GM19043 (cell line): Measurements from ENCODE around the gene MAP2K3.

Experiments
- ATAC-seq: cut with Tn5 transposase; IDR thresholded peaks from one replicate; pipeline ENCODE4 v1.9.1; 2021; ENCODE audit warnings: low read depth; ENCODE audit not compliant: unreplicated experiment

Gene MAP2K3

DNA sequence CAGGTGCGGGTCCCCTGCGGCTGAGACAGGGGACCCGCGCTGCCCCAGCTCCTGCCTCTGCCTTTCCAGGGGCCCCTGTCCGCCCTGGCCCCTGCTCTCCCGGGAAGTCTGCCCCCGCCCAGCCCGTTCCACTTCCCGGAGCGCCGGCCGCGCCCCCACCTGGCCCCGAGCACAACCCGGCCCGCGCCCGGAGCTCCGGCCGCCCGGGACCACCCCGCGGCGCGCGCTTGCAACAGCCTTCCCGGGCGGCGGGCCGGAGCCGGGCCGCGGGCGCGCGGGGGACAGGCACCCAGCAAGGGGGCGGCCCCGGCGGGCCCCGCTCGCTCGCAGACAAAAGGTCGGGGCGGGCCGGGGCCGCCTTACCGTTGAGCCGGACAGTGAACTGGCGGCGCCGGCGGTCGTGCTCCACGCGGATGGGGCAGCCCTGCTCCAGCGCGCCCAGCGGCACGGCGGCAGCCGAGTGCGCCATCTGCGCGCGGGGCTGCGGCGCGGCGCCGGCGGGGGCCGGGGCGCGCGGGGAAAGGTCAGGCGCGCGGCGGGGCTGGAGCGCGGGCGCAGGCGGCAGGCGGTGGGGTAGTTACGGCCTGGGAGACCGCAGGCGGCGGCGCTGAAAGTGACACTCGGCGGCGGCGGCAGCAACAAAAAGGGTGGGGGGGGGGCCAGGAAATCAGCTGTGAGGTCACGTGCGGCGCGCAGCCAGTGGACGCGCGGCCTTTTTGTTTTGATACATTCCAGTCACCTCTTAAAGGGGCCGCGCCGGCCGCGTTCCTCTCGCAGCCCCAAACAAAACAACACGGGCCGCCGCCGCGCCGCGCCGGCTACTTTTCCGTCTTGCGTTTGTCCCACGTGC lies 31.5 kb upstream of the MAP2K3 start, which contains the start of gene NATD1:
Gene NATD1, minus strand, starts transcription at position 615 of the 850 bp plus-strand sequence. Its CDS starts 146 bp downstream, at position 469.
- peak; percentile 75 for ATAC-seq

DNA sequence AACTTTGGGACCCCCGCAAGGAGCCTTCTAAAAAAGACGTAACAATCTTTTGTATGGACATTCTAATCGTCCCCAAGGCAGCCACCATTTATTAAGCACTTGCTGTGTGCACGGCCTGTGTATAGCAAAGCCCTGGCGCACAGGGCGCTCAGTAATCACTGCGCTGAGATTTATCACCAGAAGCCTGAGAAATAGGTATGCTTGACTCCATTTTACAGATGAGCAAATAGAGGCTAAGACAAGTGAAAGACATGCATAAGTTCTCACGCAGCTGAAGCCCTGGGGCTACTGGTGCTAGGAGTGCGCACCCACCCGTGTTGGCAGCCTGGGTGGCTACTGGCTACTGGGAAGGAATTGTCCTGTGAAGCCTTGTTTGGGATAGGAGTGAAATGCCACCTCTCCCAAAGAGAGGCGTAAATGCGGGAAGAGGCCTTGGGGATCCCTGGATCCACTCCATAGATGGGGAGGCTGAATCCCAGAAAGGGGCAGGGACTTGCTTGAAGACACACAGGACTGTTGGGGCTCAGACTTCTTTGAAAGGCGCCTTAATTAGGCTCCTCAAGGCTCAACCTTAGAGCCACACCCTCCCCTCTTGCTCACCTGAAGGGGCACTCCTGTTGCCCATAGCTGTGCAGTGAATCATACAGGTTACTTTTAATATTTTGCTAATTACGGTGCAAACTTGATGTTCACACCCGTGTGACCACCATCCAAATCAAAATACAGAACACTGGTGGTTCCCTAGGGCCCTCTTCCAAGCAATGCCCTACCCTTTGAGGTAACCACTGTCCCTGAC lies 30.7 kb upstream of the MAP2K3 start:
- ATAC-seq: no peak

DNA sequence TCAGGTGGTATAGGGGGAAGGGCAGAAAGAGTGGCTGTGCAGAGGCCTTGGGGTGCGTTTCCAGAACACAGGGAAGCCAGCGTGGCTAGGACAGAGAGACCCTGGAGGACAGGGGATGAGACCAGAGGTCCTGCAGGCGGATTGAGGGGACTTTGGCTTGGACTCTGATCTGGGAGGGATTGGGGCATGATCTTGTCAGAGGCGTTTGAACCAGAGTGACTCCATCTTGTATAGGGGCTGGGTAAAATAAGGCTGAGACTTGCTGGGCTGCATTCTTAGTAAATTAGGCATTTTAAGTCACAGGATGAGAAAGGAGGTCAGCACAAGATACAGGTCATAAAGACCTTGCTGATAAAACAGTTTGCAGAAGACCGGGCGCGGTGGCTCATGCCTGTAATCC lies 25.9 kb upstream of the MAP2K3 start:
- ATAC-seq: no peak

DNA sequence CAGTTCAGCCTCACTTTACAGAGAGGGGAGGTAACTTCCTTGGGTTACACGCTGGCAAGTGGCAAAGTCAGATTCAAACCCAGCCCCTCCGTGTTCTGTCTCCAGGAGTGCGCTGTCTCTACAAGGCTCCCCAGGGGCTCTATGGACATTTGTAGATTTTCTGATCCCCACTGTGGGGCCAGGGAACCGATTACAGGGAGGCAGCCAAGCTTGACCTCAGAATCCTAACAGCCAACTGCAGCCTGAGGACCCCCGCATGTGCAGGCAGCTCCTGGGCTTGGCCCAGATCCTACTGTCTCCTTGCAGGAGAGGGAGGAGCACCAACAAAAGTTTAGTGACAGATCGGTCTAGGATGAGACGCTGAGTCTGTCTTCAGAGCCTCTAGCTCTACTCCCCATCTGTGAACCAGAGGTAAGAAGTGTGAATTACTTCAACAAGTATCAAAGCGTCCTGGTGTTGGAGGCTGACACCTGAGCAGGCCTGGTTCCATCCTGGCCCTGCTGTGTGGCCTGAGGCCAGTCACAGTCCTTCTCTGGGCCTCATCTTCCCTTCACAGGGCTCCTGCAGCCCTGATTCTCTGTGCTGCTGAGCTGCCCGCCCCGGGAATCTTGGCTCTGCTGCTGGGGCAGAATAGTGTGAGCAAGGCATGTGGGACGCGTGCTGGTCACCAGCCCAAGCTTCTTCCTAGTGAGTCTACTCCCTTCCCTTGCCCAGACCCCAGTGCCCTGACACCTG lies 22.1 kb upstream of the MAP2K3 start:
- ATAC-seq: no peak

DNA sequence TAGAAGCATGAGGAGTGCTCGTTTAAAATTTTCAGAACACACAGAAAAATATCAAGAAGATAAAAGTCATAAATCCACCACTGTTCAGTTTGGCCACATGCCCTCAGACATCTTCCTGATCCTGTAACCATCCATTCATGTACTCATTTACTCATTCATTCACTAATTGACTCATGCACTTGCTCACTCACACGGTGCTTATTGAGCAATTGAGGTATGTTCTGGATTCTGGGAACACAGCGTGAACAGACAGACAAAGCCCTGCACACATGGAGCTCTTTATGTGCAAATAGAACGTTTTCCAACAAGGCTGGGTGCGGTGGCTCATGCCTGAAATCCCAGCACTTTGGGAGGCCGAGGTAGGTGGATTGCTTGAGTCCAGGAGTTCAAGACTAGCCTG lies 21.1 kb upstream of the MAP2K3 start:
- ATAC-seq: no peak

DNA sequence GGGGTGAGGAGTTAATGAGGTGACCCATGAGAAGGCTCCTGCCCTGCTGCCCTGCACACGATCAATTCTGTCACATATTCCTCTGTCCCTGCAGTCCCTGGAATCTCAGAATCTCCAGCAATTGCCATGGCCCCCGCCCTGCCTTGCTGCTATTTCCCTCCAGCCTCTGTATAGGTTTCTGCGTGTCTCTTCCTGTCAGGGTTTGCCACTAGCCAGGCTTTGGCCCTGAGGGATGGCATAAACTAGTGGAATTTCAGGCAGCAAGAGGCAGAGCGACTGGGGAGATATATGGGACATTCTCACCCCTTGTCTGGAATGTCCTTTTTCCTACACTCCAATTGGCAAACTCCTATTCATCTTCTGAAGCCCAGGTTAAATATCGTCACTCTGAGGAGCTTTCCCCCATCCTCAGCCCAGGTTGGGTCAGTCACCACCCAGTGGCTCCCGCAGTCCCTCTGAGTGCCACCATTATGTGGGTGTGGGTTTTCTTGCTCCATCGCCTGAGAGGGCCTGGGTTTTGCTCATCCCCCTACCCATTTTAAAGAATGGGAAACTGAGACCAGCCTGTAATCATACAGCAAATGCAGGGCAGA lies 15.8 kb upstream of the MAP2K3 start:
- no peak for ATAC-seq

DNA sequence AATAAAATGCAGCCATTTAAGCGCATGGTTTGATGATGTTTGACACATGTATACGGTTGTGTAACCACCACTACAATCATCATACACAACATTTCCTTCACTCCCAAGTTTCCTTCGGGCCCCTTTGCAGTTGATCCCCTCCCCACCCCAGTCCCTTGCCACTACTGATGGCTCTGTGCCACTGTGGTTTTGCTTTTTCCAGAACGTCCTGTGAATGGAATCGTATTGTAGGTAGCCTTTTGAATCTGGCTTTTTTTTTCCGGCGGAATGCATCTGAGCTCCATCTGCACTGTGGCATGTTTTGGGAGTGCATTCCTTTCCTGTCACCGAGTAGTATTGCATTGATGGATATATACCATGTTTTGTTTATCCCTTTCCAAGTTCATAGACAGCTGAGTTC lies 15.1 kb upstream of the MAP2K3 start:
- no peak for ATAC-seq

DNA sequence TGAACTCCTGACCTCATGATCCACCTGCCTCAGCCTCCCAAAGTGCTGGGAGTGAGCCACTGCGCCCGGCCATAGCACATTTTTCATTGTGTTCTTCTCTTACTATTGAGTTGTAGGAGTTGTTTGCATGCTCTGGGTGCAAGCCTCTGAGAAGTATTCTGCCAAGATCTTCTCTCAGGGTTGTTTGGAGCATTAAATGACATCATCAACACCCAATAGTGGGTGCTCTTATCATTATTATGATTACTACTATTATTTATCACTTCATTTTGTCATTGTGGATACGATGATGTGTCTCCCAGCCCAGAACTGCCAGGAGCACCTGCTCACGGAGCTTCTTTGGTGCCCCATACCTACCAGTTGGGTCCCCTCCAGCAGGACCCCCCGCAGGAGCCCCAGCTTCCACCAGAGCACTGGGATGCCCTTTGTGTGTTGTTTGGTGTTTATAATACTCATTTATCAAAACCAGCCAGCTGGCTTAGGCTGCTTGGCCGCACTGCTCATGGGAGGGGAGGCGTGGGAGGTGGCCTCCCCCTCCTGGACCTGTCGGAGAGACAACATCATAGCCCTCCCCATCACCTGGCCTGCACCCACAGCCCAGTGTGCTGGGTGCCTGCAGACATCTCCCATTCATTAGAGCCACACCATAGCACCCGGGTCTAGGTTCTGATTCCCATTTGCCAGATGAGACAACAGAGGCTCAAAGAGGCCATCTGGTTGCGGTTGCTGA lies 12.9 kb upstream of the MAP2K3 start:
- ATAC-seq: no peak

DNA sequence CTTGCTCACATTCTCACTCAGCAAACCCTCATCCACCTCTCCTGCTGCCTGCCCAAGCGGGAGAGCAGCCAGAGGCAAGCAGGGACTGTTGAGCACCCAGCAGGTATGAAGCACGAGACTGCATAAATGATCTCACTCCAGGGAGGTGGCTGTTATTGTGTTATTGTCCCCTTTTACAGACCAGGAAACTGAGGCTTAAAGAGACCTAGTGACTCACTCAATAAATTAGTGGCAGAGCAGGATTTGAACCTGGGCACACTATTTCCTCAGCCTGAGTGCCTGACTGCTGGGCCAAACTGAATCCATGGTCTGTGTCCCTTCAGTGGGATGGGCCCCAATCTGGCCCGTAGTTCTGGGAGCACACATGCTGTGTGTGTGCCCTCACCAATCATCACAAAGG lies 12.3 kb upstream of the MAP2K3 start:
- ATAC-seq: no peak

DNA sequence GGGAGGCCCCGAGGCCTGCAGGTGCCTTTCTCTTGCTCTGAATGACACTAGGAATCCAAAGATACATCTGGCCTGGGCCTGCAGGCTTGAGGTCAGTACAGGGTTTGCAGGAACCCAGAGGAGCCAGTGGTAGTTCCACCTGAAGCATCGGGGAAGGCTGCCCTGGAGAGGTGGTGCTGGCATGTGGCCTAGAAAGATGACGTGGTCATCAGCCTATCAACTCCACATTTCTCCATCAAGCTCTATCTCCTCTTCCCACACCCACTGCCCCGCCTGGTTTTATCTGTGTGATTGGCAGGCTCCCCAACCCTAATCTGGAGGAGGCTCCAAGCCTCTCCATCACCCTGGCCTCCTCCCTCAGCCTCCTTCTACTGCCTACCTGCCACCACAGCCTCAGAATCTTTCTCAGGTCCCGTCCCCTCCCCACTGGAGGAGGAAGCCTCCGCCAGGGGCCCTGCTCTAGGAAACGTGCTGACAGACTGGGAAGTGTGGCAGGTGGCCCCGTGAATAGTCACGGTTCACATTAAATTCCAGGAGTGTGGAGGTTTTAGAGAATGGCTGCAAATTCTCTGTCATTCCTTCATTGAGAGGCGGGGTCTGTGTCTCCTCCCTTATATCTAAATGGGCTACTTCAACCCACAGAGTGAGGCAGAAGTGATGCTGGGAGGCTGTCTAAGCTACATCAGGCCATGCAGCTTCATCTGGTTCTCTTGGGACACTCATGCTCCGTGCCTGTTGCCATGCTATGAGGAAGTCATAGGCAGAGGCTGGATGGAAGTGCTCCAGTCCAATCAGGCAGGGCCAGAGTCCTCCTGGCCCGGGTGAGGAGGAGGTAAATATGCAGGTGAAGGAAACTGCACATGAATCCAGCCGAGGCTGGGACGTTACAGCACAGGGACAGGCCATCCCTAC lies 11.4 kb upstream of the MAP2K3 start:
- ATAC-seq: no peak

DNA sequence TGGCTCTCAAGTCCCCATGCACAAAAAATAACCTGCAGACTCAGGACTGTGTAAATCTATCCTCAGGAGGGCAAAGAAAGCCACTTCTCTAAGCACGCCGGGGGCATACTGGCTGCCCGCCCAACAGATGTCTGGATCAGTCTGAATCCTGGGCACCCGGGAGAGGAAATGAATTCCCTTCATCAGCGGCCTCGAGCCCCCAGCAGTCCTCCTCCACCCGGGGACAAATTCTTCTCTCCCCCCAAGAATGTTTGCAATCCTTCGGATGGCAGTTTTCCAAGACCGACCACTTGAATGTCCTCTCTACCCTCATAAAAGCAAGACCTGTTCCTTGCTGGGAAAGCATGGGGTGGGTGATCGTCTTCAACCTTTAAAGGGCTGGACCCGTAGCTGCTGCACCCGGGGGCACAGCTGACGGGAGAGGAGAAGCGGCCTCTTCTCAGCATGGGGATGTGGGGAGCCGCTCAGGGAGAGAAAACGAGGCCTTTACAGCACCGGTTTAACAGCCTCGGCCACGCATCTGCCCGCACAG lies 9.4 kb upstream of the MAP2K3 start:
- ATAC-seq: no peak

DNA sequence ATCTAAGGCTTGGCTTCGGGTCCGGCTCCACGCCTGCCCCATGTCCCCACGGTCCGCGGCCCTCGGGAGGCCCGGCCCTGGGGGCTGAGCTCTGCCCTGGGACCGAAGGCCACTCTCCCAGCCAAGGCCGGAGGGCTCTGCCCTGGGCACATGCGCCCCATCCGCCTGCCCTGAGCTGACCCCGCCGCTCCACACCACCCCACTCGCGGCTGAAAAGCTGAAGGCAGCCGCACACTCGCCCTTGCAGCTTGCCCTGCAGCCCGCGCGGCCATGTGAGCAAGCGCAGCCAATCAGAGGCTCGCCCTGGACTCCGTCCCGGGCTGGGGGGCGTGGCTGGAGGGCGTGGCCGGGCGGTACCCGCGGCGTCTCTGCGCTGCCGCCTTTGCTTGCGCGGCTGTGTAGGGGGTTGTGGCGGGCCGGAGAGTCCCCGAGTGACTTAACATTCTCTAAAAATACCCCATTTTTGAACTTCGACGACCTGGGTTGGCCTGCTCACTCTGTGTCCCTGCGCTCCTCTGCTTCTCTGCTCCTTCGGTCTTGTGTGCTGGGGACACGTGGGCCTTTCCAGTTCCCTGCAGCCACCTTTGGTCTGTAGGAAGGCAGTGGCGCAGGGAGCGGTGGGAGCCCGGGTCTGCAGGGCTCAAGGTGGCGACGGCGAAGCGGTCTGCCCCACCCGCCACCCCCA lies 8.8 kb upstream of the MAP2K3 start:
- peak; percentile 89 for ATAC-seq

DNA sequence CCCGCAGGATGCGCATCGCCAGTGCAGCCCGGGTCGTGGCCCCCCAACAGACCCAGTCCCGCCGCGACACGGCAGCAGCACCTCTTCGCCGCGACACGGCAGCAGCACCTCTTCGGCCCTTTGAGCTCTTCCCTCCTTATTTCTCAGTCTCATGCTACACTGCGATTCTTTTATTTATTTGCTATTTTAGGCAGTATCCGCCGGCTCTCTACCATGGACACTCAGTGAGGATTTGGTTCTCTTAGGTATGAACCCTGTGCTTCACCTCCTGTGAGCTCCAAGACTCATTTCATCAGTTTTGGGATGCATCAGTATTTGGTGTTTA lies 8.3 kb upstream of the MAP2K3 start:
- ATAC-seq: no peak

DNA sequence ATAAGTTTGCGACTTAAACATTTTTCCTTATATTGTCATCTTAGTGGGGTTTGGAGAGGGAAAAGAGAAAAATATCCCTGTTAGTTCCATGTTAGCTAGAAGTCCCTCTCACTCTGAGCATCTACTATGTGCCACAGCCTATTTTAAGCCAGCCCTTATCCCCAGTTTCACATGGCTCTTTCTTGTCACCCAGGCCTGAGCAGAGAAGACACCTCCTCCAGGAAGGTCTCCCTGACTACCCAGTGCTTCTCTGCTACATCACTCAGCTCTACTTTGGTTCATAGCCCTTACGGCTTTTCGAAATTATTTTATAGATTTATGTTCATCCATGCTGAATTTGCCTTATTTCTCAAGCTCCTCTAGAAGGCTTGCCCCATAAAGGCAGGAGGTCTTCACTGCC lies 7.2 kb upstream of the MAP2K3 start:
- no peak for ATAC-seq

DNA sequence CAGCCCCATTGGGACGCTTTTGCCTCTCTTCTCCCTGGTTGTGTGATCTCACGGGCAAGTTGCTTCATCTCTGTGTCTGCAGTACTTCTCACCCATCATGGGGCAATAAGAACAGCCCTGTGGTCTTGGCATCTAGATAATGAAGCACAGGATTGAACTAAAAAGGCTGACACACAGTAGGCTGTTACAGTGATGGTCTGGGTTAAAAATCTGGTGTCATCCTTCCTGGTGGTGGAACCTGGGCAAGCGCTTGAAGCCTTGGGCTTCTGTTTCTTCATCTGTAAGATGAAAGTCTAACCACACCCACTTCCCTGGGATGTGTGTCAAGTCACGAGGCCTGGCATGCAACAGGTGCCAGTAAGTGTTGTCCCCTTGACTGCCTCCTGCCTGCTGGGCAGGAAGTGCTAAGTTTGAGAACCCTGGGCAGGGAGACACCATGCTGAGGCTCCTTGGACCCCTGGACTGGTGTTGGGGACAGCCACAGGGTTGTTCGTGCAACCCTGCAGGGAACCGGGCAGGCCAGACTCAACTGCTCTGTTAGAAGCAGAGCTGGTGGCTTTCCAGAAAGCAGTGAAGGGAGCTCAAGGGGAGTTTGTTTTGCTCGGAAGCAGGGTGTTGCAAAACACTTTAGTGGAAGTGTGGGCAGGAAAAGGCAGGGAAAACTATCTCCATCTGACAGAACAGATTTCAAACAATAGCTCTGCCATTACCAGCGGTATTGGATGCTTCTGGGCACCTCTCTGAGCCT lies 5.9 kb upstream of the MAP2K3 start:
- ATAC-seq: no peak

DNA sequence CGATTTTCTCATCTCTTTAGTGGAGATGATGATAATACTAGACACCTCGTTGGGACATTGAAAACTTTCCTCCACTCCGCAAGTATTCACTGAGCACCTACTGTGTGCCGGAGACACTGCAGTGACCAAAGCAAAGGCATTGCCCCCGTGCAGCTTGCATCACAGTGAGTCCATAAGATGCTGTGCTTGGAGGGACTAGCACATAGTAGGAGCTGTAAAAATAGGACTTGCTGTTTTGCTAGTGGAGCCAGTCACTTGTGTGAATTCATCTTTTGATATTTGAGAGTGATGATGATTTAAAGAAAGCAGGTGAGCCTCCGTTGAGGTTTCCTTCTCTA lies 5.3 kb upstream of the MAP2K3 start:
- no peak for ATAC-seq

DNA sequence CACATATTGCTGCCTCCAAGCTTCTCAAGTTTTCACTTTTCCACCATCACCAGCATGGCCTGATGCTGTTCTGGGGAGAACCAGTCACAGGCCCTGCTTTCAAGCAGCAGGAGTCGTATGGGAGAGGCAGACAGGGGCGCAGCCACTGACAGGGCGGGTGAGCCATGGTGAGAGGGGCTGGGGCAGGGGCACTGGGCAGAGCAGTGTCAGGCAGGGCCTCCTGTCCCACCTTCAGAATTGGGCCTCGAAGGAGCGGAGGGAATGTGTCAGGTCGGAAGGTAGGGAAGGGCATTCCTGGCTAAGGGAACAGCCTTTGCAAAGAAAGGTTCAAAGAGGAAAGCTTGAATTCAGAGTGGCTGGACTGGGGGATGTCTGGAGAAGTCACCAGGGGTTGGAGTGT lies 4.9 kb upstream of the MAP2K3 start:
- ATAC-seq: no peak

DNA sequence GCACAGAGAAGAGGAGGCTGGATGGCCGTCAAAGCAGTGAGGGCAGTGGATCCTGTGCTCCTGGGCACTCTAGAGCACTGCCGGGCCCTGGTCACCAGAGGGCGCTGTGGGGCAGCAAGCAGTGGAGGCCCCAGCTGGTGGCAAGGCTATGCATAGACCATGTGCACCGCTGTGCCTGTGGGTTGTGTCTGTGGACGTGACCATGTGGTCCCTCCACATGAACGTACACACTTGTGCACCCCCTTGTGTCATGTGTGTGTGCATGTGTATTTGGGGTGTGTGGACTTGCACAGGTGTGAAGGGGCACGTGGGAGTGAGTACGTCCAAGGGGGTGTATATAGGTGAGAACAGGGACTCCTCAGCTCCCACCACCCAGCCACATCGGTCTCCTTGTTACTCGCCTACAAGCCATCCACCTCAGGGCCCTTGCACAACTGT lies 4.4 kb upstream of the MAP2K3 start:
- ATAC-seq: peak; percentile 29
